GM21381 (cell line): Measurements from ENCODE around the gene USP49.
"Not testable (repeated sequence)": the region's sequence is repeated elsewhere in the genome, so short reads cannot be mapped to it uniquely, and the experiment has no call there.

ENCODE experiments used
- ATAC-seq: cut with Tn5 transposase; IDR thresholded peaks from one replicate; pipeline ENCODE4 v1.9.1; 2021; ENCODE audit warnings: mild to moderate bottlenecking, moderate library complexity; ENCODE audit not compliant: unreplicated experiment

Gene USP49

DNA sequence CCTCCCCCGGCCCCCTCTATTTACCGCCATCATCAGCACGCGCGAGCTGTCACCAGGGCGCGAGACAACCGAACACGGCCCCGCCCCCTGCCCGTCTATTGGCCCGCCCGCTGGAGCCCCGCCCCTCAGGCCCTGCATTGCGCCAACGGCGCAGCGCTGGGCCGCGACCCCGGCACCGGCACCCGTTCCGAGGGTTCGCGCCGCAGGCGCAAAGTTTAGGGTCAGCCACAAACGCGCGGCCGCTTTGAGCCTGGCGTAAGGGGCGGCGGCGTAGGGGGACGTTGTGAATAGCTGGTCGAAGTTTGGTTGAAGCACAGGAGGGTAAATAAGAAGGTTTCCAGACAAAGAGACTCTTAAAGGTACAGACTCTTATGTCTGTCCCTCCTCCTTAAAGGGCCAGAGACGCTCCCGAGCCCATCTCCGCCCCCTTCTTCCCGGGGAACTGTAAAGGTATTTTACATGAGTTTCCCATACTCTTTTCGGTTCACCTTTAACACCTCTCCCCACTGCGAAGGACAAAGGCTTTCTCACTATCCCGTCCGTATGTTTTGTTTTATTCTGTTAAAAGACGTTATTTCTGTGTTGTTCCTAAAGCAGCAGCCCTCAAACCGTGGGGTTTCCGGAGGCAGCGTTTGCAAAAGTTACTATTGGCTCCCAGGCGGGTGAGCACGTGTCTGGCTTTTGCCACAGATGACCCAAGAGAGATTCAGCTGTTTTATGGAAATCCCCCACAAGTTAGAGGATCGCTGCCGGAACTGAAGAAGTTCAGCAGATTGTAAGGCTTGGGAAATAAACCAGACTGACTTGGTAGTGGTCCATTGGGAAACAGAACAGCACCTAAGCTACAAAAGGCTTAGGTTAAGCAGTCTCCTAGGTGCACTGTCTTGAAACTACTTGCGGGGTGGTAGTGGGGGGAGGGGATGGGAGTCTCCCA is at the start of gene USP49:
Gene USP49, minus strand, starts transcription at position 76 of the 934 bp plus-strand sequence. CDS start 88,392 bp downstream, outside the sequence.
- ATAC-seq: peak; percentile 81

DNA sequence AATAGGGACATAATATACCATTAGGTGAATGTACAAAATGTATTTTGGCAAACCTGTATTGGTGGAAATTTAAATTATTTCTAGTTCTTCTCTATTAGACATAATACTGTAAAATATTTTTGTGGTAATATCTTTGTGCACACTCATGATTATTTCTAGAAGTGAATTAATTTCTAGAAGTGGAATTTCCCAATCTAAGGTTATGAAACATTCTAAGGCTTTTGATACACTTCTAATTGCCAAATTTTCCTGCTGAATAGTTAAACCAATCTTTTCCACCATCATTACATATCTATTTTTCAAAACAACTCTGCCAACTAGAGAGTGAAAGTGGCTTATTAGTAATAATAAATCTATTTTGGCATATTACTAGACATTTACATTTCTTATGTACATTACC is 48.3 kb upstream of the USP49 start:
- ATAC-seq: no peak

DNA sequence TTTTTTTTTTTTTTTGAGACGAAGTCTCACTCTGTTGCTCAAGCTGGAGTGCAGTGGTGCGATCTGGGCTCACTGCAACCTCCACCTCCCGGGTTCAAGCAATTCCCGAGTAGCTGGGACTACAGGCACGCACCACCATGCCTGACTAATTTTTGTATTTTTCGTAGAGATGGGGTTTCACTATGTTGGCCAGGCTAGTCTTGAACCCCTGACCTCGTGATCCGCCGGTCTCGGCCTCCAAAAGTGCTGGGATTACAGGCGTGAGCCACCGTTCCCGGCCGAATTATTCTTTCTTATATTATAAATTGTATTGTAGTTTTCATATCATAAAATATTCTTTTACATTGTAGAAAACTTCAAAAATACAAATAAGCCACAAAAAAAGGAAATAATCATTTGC is 47.7 kb upstream of the USP49 start:
- not testable (repeated sequence) for ATAC-seq

DNA sequence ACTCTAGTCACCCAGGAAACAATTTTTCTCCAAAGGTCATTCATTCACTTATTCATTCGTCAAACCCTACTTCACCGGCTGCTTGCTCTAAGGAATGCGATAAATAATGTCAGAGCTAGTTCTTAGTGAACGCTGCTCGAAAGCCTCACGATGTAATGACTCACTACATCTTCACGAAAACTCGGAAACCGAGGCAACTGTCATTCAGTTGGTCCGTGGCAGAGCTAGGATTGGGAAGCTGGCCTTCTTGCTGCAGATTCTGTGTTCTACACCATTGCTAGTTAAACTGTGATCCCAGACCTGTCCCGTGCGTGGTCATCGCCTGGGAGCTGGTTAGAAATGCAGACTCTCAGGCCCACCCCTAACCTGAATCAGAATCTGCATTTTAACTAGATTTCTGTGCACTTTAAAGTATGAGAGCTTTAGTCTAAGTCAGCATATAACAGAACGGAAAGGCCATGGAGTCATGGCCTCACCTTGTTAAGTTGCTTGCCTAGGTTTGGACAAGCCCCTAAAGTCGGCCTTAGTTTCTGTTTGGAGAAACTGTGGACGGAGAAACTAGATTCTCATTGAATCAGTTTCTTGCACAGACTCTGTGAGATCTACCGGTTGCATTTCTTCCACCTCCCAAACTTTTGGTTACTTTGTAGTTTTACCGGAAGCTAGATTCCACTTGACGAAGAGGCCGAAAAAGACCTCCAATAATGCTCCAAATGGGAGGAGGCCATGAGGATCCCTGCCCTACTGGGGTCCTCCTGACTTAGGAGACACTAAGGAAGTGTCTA is 47.1 kb upstream of the USP49 start:
- no peak for ATAC-seq

- peak; percentile 77 for ATAC-seq
Measured at GRCh38 chr6:41941280-41942066, 46.3 kb upstream of the USP49 start, which contains the start of gene CCND3. Gene CCND3, minus strand, starts transcription at chr6:41941808. Its CDS starts 159 bp downstream, at chr6:41941649.

- ATAC-seq: no peak
Measured at GRCh38 chr6:41940759-41941279, 45.6 kb upstream of the USP49 start.

DNA sequence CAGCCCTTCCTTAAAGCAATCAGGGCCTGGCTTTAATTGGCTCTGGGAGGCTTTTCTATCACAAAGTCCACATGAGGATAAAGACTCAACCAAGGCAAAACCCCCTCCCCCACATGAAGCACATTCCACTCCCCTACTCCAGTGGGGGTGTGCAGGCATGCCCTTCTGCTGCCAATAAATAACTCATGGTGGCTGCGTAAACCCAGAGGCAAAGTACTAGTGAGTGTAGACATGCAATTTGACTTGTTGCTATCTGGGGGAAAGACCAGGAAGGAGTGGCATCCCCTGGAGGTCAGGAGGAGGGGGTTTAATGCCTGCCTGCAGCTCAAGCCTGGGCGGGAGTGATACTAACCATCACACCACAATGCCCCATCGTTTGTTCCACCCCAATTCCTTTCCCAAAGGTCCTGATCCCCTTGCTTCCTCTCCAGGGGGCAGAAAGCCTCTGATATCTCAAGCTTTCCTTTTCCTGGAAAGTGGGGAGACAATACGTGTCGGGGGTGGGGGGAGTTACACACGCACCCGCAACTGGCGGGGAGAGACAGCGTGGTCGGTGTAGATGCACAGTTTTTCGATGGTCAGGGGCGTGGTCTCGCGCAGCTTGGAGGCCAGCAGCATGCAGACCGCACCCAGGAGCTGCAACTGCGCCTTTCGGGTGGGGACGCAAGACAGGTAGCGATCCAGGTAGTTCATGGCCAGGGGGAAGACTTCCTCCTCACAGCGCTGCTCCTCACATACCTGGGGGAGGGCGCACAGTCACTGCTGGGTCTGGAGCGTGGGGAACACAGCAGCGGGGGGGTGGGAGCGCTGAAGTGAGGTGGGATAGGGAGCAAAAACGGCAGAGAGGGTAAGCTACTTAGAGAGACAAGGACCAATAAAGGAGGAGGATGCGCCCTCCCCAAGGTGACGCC is 44.9 kb upstream of the USP49 start:
- no peak for ATAC-seq

DNA sequence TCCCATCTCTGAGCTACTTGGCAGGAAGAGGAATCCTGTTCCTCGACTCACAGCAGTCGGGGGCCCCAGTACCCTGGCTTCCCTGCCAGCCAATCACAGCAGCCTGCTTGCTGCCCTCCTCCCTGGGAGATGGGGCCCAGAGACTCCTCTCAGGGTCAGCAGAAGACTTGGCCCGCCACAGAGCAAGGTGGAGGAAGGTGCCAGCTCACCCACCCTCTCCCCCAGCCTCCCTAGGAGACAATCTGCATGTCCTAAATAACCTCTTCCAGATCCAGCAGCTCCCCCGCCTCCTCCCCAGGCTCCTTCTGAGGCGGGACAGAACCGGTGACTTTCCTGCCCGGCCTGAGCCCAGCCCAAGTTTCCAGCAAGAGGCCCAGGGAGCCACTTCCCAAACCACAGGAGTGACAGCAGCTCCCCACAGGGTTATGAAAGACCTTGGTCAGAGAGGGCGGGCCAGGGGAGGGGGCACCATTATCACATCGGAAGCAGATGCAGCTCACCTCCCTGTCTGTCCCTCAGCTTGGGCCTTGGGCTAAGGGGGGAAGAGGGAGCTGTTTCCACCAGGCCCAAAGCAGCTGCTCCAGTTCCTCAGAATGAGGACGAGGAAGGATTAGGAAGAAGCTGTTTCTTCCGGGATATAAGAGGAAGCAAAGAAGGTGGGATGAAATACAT is 44.1 kb upstream of the USP49 start:
- no peak for ATAC-seq

GRCh38 chr6:41938590-41939175 is 43.5 kb upstream of the USP49 start:
- ATAC-seq: no peak

- ATAC-seq: no peak
Measured at GRCh38 chr6:41937861-41938574, 42.8 kb upstream of the USP49 start.

GRCh38 chr6:41937472-41937860 is 42.3 kb upstream of the USP49 start:
- no peak for ATAC-seq

- ATAC-seq: peak; percentile 54
Measured at GRCh38 chr6:41936073-41936837, 41.1 kb upstream of the USP49 start.

DNA sequence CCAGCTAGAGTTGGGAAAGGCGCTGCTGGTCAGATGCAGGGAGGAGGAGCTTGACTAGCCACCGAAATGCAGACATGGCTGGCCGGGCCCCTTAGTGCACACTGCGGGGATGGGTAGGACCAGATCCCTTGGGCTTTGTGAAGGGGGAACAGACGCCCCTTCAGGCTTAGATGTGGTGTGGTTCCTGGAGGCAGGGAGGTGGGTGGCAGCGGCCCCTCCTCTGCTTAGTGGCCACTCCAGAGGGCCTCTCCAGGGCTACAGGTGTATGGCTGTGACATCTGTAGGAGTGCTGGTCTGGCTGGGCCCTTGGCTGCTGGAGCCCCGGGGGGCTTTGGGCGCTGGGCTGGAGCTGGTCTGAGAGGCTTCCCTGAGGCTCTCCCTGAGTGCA is 40.5 kb upstream of the USP49 start:
- ATAC-seq: no peak

- no peak for ATAC-seq
Measured at GRCh38 chr6:41935193-41935574, 40.0 kb upstream of the USP49 start.

- ATAC-seq: no peak
Measured at GRCh38 chr6:41934278-41935192, 39.4 kb upstream of the USP49 start.

GRCh38 chr6:41932378-41932777 is 37.2 kb upstream of the USP49 start:
- no peak for ATAC-seq
